Measurements from ENCODE around the gene KCNK1.
"Not testable (repeated sequence)": the region's sequence is repeated elsewhere in the genome, so short reads cannot be mapped to it uniquely, and the experiment has no call there.

Gene KCNK1

DNA sequence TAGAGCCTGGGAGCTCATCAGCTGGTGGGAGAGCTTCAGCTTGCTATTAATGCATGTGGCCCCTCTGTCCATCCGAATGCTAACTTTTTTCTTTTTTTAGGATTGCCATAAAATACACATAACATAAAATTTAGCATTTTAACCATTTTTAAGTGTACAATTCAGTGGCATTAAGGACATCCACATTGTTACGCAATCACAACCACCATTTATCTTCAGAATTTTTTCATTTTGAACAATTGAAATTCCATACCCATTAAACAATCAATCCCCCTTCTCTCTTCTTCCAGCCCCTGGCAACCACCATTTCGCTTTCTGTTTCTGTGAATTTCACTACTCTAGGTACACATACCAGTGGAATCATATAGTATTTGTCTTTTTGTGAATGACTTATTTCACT is 4.9 kb upstream of the KCNK1 start:
- no peak for DNase-seq

GRCh38 chr1:233609926-233610325 is 4.0 kb upstream of the KCNK1 start:
- DNase-seq = no peak

DNA sequence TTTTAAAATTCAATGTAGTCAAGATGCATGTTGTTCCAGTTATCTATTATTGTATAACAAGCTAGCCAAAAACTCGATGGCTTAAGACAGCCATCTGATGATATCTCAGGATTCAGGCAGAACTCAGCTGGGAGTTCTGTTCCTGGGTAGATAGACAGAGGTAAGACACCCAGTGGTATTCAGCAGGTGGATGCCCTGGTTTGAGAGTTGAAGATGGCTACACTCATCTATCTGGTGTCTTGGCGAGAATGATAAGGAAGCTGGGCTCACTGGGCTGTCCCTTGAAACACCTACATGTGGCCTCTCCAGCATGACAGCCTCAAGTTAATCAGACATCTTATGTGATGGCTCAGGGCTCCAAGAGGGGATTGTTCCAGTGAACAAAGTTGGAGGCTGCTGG is 3.3 kb upstream of the KCNK1 start:
- no peak for DNase-seq

GRCh38 chr1:233611363-233611762 is 2.5 kb upstream of the KCNK1 start:
- not testable (repeated sequence) for DNase-seq

DNA sequence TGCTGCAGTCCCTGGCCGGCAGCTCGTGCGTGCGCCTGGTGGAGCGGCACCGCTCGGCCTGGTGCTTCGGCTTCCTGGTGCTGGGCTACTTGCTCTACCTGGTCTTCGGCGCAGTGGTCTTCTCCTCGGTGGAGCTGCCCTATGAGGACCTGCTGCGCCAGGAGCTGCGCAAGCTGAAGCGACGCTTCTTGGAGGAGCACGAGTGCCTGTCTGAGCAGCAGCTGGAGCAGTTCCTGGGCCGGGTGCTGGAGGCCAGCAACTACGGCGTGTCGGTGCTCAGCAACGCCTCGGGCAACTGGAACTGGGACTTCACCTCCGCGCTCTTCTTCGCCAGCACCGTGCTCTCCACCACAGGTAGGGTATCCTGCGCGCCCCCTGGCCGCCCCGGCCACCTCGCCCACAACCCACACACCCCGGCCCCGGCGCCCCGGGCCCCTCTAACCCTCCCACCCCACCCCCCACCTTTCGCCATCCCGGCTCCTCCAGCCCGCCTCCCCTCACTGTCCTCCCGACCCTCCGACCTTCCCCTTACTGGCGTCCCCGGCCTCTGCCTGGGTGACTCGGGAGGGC is 352 bp downstream of the KCNK1 start:
- DNase-seq = no peak

- no peak for DNase-seq
Measured at GRCh38 chr1:233614743-233615521, 1.0 kb downstream of the KCNK1 start.

DNA sequence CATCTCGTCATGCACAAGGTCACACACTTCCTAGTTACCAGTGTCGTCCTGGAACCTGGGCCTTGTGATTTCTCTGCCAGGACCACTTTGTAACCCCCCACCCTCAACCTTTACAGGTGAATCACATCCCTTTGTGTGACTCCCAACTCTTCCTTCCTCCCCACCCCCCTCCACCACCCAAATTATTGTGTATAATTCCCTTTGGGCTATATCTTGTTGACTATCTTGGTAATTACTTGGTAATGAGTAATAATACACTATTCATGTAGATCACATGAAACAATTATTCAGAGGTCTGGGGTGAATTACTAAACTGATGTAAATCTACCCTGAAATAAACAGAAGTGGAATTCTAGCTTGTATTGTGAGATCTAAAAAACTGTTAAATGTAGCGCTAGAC is 1.7 kb downstream of the KCNK1 start:
- no peak for DNase-seq

- DNase-seq = no peak
Measured at GRCh38 chr1:233617025-233617424, 3.1 kb downstream of the KCNK1 start.

- not testable (repeated sequence) for DNase-seq
Measured at GRCh38 chr1:233619414-233619813, 5.5 kb downstream of the KCNK1 start.

GRCh38 chr1:233620065-233620464 is 6.2 kb downstream of the KCNK1 start:
- no peak for DNase-seq

- no peak for DNase-seq
Measured at GRCh38 chr1:233621923-233622322, 8.0 kb downstream of the KCNK1 start.

GRCh38 chr1:233624289-233624688 is 10.4 kb downstream of the KCNK1 start:
- no peak for DNase-seq

DNA sequence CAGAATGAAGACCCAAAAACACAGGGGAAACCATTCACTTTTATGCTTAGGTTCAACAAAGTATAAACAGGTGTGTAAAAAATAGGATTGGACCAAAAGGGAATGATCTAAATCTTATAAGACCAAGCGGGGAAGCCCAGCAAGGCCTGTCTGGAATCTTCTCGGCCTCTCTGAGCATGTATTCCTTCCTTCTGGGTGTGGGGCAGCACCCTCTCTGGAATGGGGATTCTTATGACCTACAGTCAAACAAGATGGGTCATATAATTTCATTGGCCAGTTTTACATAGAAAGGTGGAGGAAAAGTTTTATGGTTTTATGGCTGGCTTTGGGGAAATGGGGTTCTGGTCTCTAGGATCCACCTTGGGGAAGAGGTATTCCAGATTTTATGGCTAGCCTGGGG is 11.2 kb downstream of the KCNK1 start:
- DNase-seq = no peak

DNA sequence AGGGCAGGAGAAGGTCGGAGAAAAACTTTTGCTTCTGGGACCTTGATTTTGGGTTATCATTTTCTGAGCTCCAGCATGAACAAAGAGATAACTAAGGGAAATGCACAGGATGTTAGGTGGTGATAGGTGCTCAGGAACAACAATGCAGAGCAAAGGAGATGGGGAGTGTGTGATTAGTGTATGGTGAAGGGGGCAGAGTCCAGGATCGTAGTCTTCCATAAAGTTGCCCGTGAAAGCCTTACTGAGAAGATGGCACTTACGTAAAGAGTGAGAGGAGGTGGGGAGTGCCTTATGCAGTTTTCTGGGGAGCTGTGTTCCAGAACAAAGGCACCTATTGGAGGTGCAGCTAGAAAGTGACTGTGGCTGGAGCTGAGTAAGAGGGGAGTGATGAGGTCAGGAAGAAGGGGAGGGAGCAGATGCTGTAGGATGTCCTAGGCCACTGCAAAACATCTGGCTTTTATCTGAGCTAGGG is 11.6 kb downstream of the KCNK1 start:
- DNase-seq = no peak

- DNase-seq = no peak
Measured at GRCh38 chr1:233627376-233627775, 13.5 kb downstream of the KCNK1 start.

GRCh38 chr1:233627823-233628222 is 13.9 kb downstream of the KCNK1 start:
- DNase-seq = no peak

DNA sequence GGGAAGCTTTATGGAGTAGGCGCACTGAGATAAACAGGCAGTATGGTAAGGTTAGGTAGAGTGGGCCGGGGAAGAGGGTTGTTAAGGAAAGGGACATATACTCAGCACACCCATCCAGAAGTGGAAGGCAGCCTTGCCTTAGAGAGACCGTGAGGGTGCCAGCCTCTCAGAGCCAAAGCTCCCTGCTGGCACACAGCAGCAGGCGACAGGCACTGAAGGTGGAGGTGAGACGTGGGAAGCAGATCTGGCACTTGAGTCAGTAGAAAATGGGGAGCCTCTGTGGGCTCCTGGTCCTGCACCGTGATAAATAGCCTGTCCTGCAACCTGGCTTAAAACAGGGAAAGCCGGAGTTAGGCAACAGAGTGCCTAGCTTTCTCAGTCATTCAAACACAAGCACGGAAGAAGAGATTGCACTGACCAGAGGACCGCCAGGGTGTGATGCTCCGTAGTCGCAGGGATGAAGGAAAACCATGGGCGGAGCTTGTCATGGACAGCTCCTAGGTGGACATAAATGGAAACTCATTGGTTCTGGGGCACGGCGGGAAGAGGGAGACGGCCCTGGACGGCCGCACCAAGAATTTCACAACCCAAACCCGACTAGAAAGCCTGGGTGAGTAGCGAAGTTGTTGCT is 15.5 kb downstream of the KCNK1 start:
- no peak for DNase-seq

GRCh38 chr1:233631810-233632405 is 18.0 kb downstream of the KCNK1 start:
- DNase-seq = no peak

- DNase-seq = no peak
Measured at GRCh38 chr1:233632436-233632835, 18.5 kb downstream of the KCNK1 start.

DNA sequence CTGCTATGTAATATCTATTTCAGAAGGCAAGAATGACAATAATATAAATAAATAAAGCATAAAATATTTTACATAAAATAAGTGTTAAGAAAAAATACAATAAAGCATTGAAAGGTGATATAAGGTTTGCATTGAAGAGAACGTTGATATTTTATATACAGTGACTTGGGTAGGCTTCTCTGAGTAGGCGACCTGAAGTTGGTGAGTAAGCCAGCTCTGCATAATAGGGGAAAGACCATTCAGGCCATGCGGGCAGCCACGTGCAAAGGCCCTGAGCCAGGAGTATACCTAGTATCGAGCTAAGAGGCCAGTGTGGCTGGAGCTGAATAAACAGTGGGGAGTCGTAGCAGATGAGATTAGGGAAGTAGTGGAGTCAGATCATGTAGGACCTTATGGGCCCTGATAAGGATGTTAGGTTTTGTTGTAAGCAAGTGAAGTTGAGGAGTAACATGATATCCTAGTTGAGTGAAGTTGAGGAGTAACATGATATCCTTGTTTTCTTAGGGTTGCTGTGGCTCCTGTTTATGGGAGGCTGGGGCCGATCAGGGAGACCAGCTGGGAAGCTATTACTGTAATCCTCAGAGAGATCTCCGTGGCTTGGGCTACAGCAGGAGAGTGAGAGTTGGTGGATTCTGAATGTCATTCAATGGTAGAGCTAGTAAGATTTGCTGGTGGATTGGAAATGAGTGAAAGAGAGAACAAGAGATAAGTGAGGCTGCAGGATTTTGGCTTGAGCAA is 22.0 kb downstream of the KCNK1 start:
- DNase-seq = no peak

- no peak for DNase-seq
Measured at GRCh38 chr1:233636503-233636877, 22.6 kb downstream of the KCNK1 start.

GRCh38 chr1:233638513-233638912 is 24.6 kb downstream of the KCNK1 start:
- DNase-seq = no peak

DNA sequence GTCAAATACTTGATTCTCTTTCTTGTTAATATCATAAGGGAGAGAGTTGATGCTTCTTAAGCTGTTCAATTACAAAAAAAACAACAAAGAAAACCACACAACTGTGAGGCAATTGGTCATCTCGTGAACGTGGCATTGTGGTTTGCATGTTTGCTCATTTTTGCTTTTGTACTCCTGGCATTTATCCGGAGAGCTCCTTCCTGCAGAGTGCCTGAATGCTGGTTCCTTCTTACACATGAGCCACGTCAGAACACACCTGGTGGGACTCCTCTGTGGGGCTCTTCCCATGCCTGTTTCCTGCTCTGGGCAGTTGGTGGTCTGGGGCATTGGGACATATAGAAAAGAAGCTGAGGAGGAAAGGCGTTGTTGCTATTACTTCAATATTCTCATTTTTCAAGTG is 25.7 kb downstream of the KCNK1 start:
- DNase-seq = no peak
